B cell (primary cell): ENCODE data around the gene SLC35A5. TPM values are rescaled to one million over a fixed set of nuclear protein-coding genes. Genes with fewer than 3 reads are reported as not detected.

ENCODE experiments used
- ATAC-seq: fragments of 200-7000 bp; cut with Tn5 transposase; one replicate; pipeline ENCODE4 v1.10.0; 2021; ENCODE audit warnings: low read depth, mild to moderate bottlenecking, moderate number of reproducible peaks, moderate library complexity
- CTCF ChIA-PET: fragments of 350-600 bp; sonication (Branson Sonifier 250); formaldehyde crosslinking; loops from one replicate; lab custom pipeline; 2021; ENCODE audit warnings: antibody characterized with exemption, inconsistent platforms; lab: Charles Lee
- POLR2A ChIA-PET: fragments of 350-600 bp; sonication (Branson Sonifier 250); formaldehyde crosslinking; loops from one replicate; lab custom pipeline; 2021; ENCODE audit warnings: antibody characterized with exemption; lab: Charles Lee
- DNase-seq: peaks from one replicate; pipeline ENCODE4 v3.0.0; 2013
- H2AFZ ChIP-seq: 2 replicates; pipeline ENCODE4 v1.6.1; 2012; ENCODE audit warnings: mild to moderate bottlenecking, low read depth, low read length; ENCODE audit not compliant: insufficient read depth, poor library complexity, severe bottlenecking
- H3K27ac ChIP-seq, 2 donors: 1 replicate in 1 of 2; 2 replicates in 1 of 2; pipeline ENCODE4 v1.5.1; 2012 to 2013; ENCODE audit warnings: low read length in 2 of 2, mild to moderate bottlenecking in 2 of 2, moderate library complexity in 1 of 2
- H3K27me3 ChIP-seq, 4 experiments: fragments of 200-600 bp in 1 of 4; sonication (generic) in 1 of 4; replicated peaks in 1 of 4; 1 replicate in 2 of 4; 2 replicates in 2 of 4; pipeline versions ENCODE4 v1.6.1 to v1.7.0; 2013 to 2016; ENCODE audit warnings: low read length in 3 of 4, mild to moderate bottlenecking in 2 of 4, mixed read lengths in 1 of 4, moderate library complexity in 1 of 4; ENCODE audit not compliant: insufficient read depth in 4 of 4, control insufficient read depth in 3 of 4; ENCODE audit errors: control extremely low read depth in 1 of 4
- H3K36me3 ChIP-seq, 2 experiments: replicated peaks in 1 of 2; 1 replicate in 1 of 2; 2 replicates in 1 of 2; pipeline versions ENCODE4 v1.6.1 to v1.7.1; 2013; ENCODE audit warnings: low read length in 1 of 2; ENCODE audit not compliant: insufficient read depth in 2 of 2, control insufficient read depth in 1 of 2; ENCODE audit errors: control extremely low read depth in 1 of 2, extremely low read depth in 1 of 2
- H3K4me1 ChIP-seq, 2 donors: fragments of 200-600 bp in 1 of 2; sonication (generic) in 1 of 2; 1 replicate in 1 of 2; 2 replicates in 1 of 2; pipeline versions ENCODE4 v1.5.1 to v1.6.1; 2013 to 2017; ENCODE audit warnings: low read length in 2 of 2; ENCODE audit not compliant: control insufficient read depth in 2 of 2, insufficient read depth in 2 of 2
- H3K4me2 ChIP-seq: replicated peaks from 2 replicates; pipeline ENCODE3; 2012; ENCODE audit warnings: mild to moderate bottlenecking, low read depth, low read length; ENCODE audit not compliant: poor library complexity, severe bottlenecking
- H3K4me3 ChIP-seq, 5 experiments: fragments of 200-600 bp in 1 of 5; sonication (generic) in 1 of 5; 1 replicate in 3 of 5; 2 replicates in 2 of 5; pipeline versions ENCODE4 v1.5.1 to v1.7.0; 2011 to 2016; ENCODE audit warnings: low read length in 4 of 5, mild to moderate bottlenecking in 4 of 5, low read depth in 2 of 5, control low read depth in 1 of 5, moderate library complexity in 1 of 5; ENCODE audit not compliant: insufficient read depth in 1 of 5; ENCODE audit errors: control extremely low read depth in 1 of 5, extremely low read depth in 1 of 5
- H3K79me2 ChIP-seq: fragments of 200-600 bp; sonication (generic); one replicate; pipeline ENCODE4 v1.6.0; 2016; ENCODE audit warnings: low read length; ENCODE audit not compliant: control insufficient read depth, insufficient read depth
- H3K9ac ChIP-seq: fragments of 200-600 bp; sonication (generic); 2 replicates; pipeline ENCODE4 v1.6.1; 2017; ENCODE audit warnings: mild to moderate bottlenecking, low read length, moderate library complexity
- H3K9me3 ChIP-seq, 3 donors: one replicate each; pipeline versions ENCODE4 v1.6.1 to v1.7.1; 2013; ENCODE audit warnings: low read length in 2 of 3; ENCODE audit not compliant: control insufficient read depth in 2 of 3, insufficient read depth in 1 of 3; ENCODE audit errors: control extremely low read depth in 1 of 3
- H4K20me1 ChIP-seq: 2 replicates; pipeline ENCODE4 v1.6.0; 2012; ENCODE audit warnings: mild to moderate bottlenecking, low read length; ENCODE audit not compliant: insufficient read depth, control insufficient read depth, poor library complexity, severe bottlenecking
- H3K27ac Mint-ChIP-seq: one replicate; pipeline ENCODE4 v1.8.0; 2021; ENCODE audit warnings: mixed read lengths
- H3K27me3 Mint-ChIP-seq: one replicate; pipeline ENCODE4 v1.8.0; 2021; ENCODE audit warnings: mixed read lengths
- H3K4me1 Mint-ChIP-seq: one replicate; pipeline ENCODE4 v1.8.0; 2021; ENCODE audit warnings: mixed read lengths
- H3K4me3 Mint-ChIP-seq: one replicate; pipeline ENCODE4 v1.8.0; 2021; ENCODE audit warnings: mixed read lengths
- H3K9me3 Mint-ChIP-seq: one replicate; pipeline ENCODE4 v1.8.0; 2022; ENCODE audit warnings: mixed read lengths; ENCODE audit not compliant: insufficient read depth
- CTCF ChIP-seq: fragments of 200-600 bp; IDR thresholded peaks from one replicate; pipeline ENCODE4 v1.8.0; 2022; ENCODE audit warnings: antibody characterized with exemption, mild to moderate bottlenecking
- EZH2 ChIP-seq: IDR thresholded peaks from 2 replicates; pipeline ENCODE4 v1.6.1; 2012; ENCODE audit warnings: borderline replicate concordance, low read depth, mild to moderate bottlenecking, moderate library complexity, low read length; ENCODE audit not compliant: insufficient read depth, poor library complexity, severe bottlenecking
- WGBS: methylation state at CpG from one replicate; pipeline ENCODE4 v1.1.5; 2013; ENCODE audit warnings: missing lambda C conversion rate; ENCODE audit not compliant: insufficient coverage; 5-methylcytosine and 5-hydroxymethylcytosine counted together
- intact Hi-C: fragments of 100-400 bp; cut with micrococcal nuclease; formaldehyde crosslinking; loops from one replicate; pipeline ENCODE4 v1.10.0; 2022
- polyA plus RNA-seq: library from polyadenylated mRNA; depleted of rRNA; stranded (reverse); fragments of >200 nt; gene quantifications from 2 replicates; pipeline ENCODE4 v1.2.3, GENCODE V29; 2012
- total RNA-seq, 2 donors: library from RNA; stranded (reverse); fragments of 120-200 nt in 1 of 2; gene quantifications; 1 replicate in 1 of 2; 2 replicates in 1 of 2; pipeline versions ENCODE4 v1.2.3 to v1.2.4, GENCODE V29; 2013 to 2022

SLC35A5 gene
- total and polyA plus RNA-seq, 2 donors (not counting 1 experiment from before 2014, with no cell fraction given), result 15.4 to 34.9 TPM

GRCh38 chr3:112606098-112606497 lies 44.3 kb downstream of the SLC35A5 start:
- Histone ChIP-seq H3K4me1 (no peaks in the 10 kb centered on the region), H4K20me1 (no peaks in the 10 kb centered on the region), H3K27me3 (no peaks in the 10 kb centered on the region), H3K79me2 (no peaks in the 10 kb centered on the region), H3K4me2 (no peak overlapping the region), H3K36me3 (no peaks in the 10 kb centered on the region), H3K27ac (no peak overlapping the region), H3K9me3 (no peaks in the 10 kb centered on the region), H3K4me3 (no peak overlapping the region), H3K9ac (no peak overlapping the region), H2AFZ (no peak overlapping the region)
- no peak for TF ChIP-seq CTCF
- no peak for TF ChIP-seq EZH2
- Mint-ChIP-seq H3K4me3 (no peak overlapping the region), H3K27me3 (peaks cover 4% of the 10 kb centered on the region), H3K4me1 (peaks cover 7% of the 10 kb centered on the region), H3K27ac (no peak overlapping the region), H3K9me3 (no peaks in the 10 kb centered on the region)
- ATAC-seq (no peak), DNase-seq (no peak)
- 100% methylated on average over 1 of the region's 2 CpGs for WGBS
- CTCF ChIA-PET, result interaction anchor here (2.6 kb wide), 1 partner anchor 36 kb away, joined by 8 read pairs; no protein-coding TSS in a partner anchor
- POLR2A ChIA-PET, result no interaction called here
- intact Hi-C loops, result no loop called here

- Histone ChIP-seq H3K27me3 (no peaks in the 10 kb centered on the region), H3K27ac (no peak overlapping the region), H3K9ac (no peak overlapping the region), H4K20me1 (no peaks in the 10 kb centered on the region), H3K36me3 (no peaks in the 10 kb centered on the region), H3K4me3 (no peak overlapping the region), H3K4me1 (no peaks in the 10 kb centered on the region), H3K9me3 (no peaks in the 10 kb centered on the region), H3K79me2 (no peaks in the 10 kb centered on the region), H3K4me2 (no peak overlapping the region), H2AFZ (no peak overlapping the region)
- POLR2A ChIA-PET, result no interaction called here
- DNase-seq (no peak), ATAC-seq (no peak)
- H3K9me3 Mint-ChIP-seq, result no peaks in the 10 kb centered on the region
- H3K4me3 Mint-ChIP-seq, result no peak overlapping the region
- no peaks in the 10 kb centered on the region for H3K4me1 Mint-ChIP-seq
- peaks cover 4% of the 10 kb centered on the region for H3K27me3 Mint-ChIP-seq
- CTCF ChIA-PET, result interaction anchor here (1.4 to 2.6 kb wide), 2 partner anchors 9 to 34 kb away, joined by 4 to 8 read pairs; no protein-coding TSS in a partner anchor
- intact Hi-C loops, result no loop called here
- TF ChIP-seq CTCF (no peak), EZH2 (no peak)
- H3K27ac Mint-ChIP-seq, result no peak overlapping the region
Observed at GRCh38 chr3:112607863-112608262, 46.0 kb downstream of the SLC35A5 start.
